SK-N-MC (cell line): ENCODE data around the gene CLEC2D.

Source experiments
- EZH2 ChIP-seq: fragments of 200-600 bp; sonication (generic); IDR thresholded peaks from one replicate; pipeline ENCODE4 v1.6.1; 2017; ENCODE audit warnings: antibody characterized with exemption
- POLR2AphosphoS5 ChIP-seq: IDR thresholded peaks from 2 replicates; pipeline ENCODE4 v1.6.1; 2012; ENCODE audit warnings: mild to moderate bottlenecking, low read depth, low read length, borderline replicate concordance

DNA sequence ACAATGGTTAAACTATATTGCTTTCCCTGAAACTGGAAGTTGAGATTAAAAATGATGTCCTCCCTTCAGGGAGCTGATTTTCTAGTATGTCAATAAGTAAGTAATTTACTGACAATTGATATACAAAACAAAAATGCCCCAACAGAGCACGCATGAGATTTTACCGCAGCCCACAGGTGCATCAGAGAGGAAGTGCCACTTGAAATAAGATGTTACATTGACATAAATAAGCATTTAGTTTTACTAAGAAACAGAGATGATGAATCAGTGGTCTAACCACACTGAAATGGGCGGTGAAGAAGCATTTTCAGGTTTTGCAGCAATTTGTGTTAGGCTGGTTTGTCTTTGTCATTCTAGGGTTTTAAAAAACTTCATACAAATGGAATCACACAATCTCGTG is 72.2 kb downstream of the CLEC2D start:
- no peak for TF ChIP-seq POLR2AphosphoS5
- no peak for TF ChIP-seq EZH2
